Measurements from ENCODE around the gene PPP2R5D. TPM values are rescaled to one million over a fixed set of nuclear protein-coding genes. Genes with fewer than 3 reads are reported as not detected.
A peak's percentile ranks its signal among the peaks of the same experiment; 100 is the strongest.

The PPP2R5D gene
- total RNA-seq, 2 donors from 2014 or later: 8.2 to 13.5 TPM

- Histone ChIP-seq H3K9me3 (no peaks in the 10 kb centered on the region), H3K36me3 (replicated peaks in 1 of 2; ENCODE audit: insufficient read depth in 1 of 2, low read depth in 2 of 2) (no peaks in the 10 kb centered on the region), H3K27ac (no peak overlapping the region), H3K27me3 (no peaks in the 10 kb centered on the region), H3K4me3 (no peak overlapping the region), H3K4me1 (peaks cover 50% of the 10 kb centered on the region)
- DNase-seq (no peak), ATAC-seq (no peak)
- 80 to 87% methylated on average over 5 of the region's 5 CpGs for WGBS, 2 donors
- no peak for TF ChIP-seq POLR2A (IDR thresholded peaks at IDR 0.05)
- no peak for TF ChIP-seq CTCF (IDR thresholded peaks at IDR 0.05)
- intact Hi-C loops (cut with DNase I): no loop called here
These were observed 2.5 kb upstream of the PPP2R5D start for GRCh38 chr6:42981836-42982235.

GRCh38 chr6:42984924-42985475, 630 bp downstream of the PPP2R5D start:
- no peak for TF ChIP-seq CTCF (IDR thresholded peaks at IDR 0.05)
- TF ChIP-seq POLR2A (IDR thresholded peaks at IDR 0.05): no peak
- peaks cover 37% of the 10 kb centered on the region for H3K4me1 ChIP-seq
- peaks cover 0 to 6% of the 10 kb centered on the region in 2 donors for H3K36me3 ChIP-seq (replicated peaks in 1 of 2; ENCODE audit: insufficient read depth in 1 of 2, low read depth in 2 of 2)
- 8 to 11% methylated on average over 13 of the region's 13 CpGs for WGBS, 2 donors
- no peaks in the 10 kb centered on the region for H3K27me3 ChIP-seq
- DNase-seq (peak in 1 of 4 donors; percentile 13), ATAC-seq (no peak)
- intact Hi-C loops (cut with DNase I): no loop called here
- H3K4me3 ChIP-seq: peak overlapping the region; percentile 60 to 70
- peak overlapping the region; percentile 43 to 88 (median 77) for H3K27ac ChIP-seq
- H3K9me3 ChIP-seq: no peaks in the 10 kb centered on the region

GRCh38 chr6:42987533-42988451, 3.4 kb downstream of the PPP2R5D start:
- intact Hi-C loops (cut with DNase I): no loop called here
- TF ChIP-seq CTCF (IDR thresholded peaks at IDR 0.05) (no peak), POLR2A (IDR thresholded peaks at IDR 0.05) (no peak)
- Histone ChIP-seq H3K4me3 (no peak overlapping the region), H3K36me3 (replicated peaks in 1 of 2; ENCODE audit: insufficient read depth in 1 of 2, low read depth in 2 of 2) (peaks cover 0 to 8% of the 10 kb centered on the region in 2 donors), H3K27me3 (no peaks in the 10 kb centered on the region), H3K4me1 (peaks cover 34% of the 10 kb centered on the region), H3K27ac (no peak overlapping the region), H3K9me3 (no peaks in the 10 kb centered on the region)
- ATAC-seq: no peak
- no peak for DNase-seq
- 43 to 81% methylated on average over 5 of the region's 5 CpGs for WGBS, 2 donors

- intact Hi-C loops (cut with DNase I): no loop called here
- Histone ChIP-seq H3K27ac (no peak overlapping the region), H3K27me3 (no peaks in the 10 kb centered on the region), H3K36me3 (replicated peaks in 1 of 2; ENCODE audit: insufficient read depth in 1 of 2, low read depth in 2 of 2) (peaks cover 0 to 8% of the 10 kb centered on the region in 2 donors), H3K4me3 (no peak overlapping the region), H3K9me3 (no peaks in the 10 kb centered on the region), H3K4me1 (peaks cover 32% of the 10 kb centered on the region)
- WGBS, 2 donors: 23 to 31% methylated on average over 1 of the region's 1 CpG
- TF ChIP-seq POLR2A (IDR thresholded peaks at IDR 0.05): no peak
- no peak for TF ChIP-seq CTCF (IDR thresholded peaks at IDR 0.05)
- DNase-seq: no peak
- ATAC-seq: no peak
These were observed 4.2 kb downstream of the PPP2R5D start for GRCh38 chr6:42988486-42989020.

Measured in body of pancreas (tissue), 4 donors.